GM12891 (cell line): ENCODE measurements around the gene ZRANB3.

Source experiments
- PAX5 ChIP-seq: IDR thresholded peaks from 2 replicates; pipeline ENCODE4 v1.6.1; 2011; ENCODE audit warnings: low read length, moderate library complexity, mild to moderate bottlenecking; ENCODE audit not compliant: insufficient read depth, severe bottlenecking
- POLR2A ChIP-seq: IDR thresholded peaks from 2 replicates; pipeline ENCODE4 v1.6.1; 2011; ENCODE audit warnings: low read depth, low read length, control low read depth
- POLR2AphosphoS5 ChIP-seq: IDR thresholded peaks from 2 replicates; pipeline ENCODE4 v1.6.1; 2011; ENCODE audit warnings: low read depth, low read length, control low read depth
- POU2F2 ChIP-seq: IDR thresholded peaks from 2 replicates; pipeline ENCODE4 v1.6.1; 2011; ENCODE audit warnings: low read depth, mild to moderate bottlenecking, control low read depth, low read length, moderate library complexity
- TAF1 ChIP-seq: IDR thresholded peaks from 2 replicates; pipeline ENCODE4 v1.6.1; 2011; ENCODE audit warnings: low read depth, low read length, control low read depth

DNA sequence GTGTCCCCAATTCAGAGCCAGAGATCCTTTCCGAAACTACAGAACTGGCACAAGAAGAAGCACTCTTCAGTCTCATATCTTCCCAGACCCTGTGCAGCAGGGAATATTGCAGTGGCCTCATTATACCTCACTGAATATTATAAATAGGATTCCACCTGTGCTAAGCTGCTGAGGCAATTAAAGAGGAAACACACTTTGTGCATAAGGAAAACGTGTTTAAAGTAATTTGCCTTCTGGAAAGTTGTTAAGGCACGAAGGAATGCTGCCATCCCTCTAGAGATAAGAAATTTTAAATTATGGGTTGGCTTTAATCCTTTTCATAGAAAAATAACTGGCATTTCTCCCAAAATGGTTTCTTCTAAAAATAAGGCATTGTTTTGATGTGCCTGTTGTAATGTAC, 245.6 kb downstream of the ZRANB3 start:
- TF ChIP-seq POU2F2 (no peak), POLR2AphosphoS5 (no peak), POLR2A (no peak), TAF1 (no peak), PAX5 (no peak)
